Naive thymus-derived CD4-positive, alpha-beta T cell (primary cell): ENCODE measurements around the gene MYT1. TPM values are rescaled to one million over a fixed set of nuclear protein-coding genes. Genes with fewer than 3 reads are reported as not detected.

Source experiments
- ATAC-seq: fragments of 150-1000 bp; cut with Tn5 transposase; 2 replicates; pipeline ENCODE4 v1.10.0; 2021; ENCODE audit warnings: mild to moderate bottlenecking, moderate library complexity
- CTCF ChIA-PET: fragments of 350-600 bp; sonication (Branson Sonifier 250); formaldehyde crosslinking; loops from one replicate; lab custom pipeline; 2021; ENCODE audit warnings: antibody characterized with exemption; lab: Charles Lee
- POLR2A ChIA-PET: fragments of 350-600 bp; sonication (Branson Sonifier 250); formaldehyde crosslinking; loops from one replicate; lab custom pipeline; 2021; ENCODE audit warnings: antibody characterized with exemption, inconsistent platforms; lab: Charles Lee
- DNase-seq, 9 donors: peaks; one replicate each; pipeline versions ENCODE4 v3.0.0 to v3.0.0-alpha.2; 2020 to 2022; ENCODE audit warnings: mixed read lengths in 1 of 9
- H3K27ac ChIP-seq: one replicate; pipeline ENCODE4 v1.7.0; 2013; ENCODE audit warnings: mild to moderate bottlenecking, low read depth, low read length, moderate library complexity
- H3K27me3 ChIP-seq, 2 donors: one replicate each; pipeline ENCODE4 v1.7.0; 2013; ENCODE audit warnings: low read length in 2 of 2, mild to moderate bottlenecking in 2 of 2, moderate library complexity in 2 of 2; ENCODE audit not compliant: control insufficient read depth in 2 of 2, insufficient read depth in 2 of 2
- H3K36me3 ChIP-seq, 3 experiments: 1 replicate in 2 of 3; 2 replicates in 1 of 3; pipeline ENCODE4 v1.7.0; 2013; ENCODE audit warnings: low read length in 3 of 3, mild to moderate bottlenecking in 3 of 3, moderate library complexity in 1 of 3; ENCODE audit not compliant: insufficient read depth in 3 of 3, control insufficient read depth in 2 of 3
- H3K4me1 ChIP-seq, 2 donors: one replicate each; pipeline ENCODE4 v1.7.0; 2013; ENCODE audit warnings: low read length in 2 of 2, mild to moderate bottlenecking in 2 of 2, moderate library complexity in 1 of 2; ENCODE audit not compliant: control insufficient read depth in 2 of 2, insufficient read depth in 2 of 2
- H3K4me3 ChIP-seq: 2 replicates; pipeline ENCODE4 v1.7.0; 2013; ENCODE audit warnings: mild to moderate bottlenecking, low read length
- H3K9me3 ChIP-seq, 3 experiments: 1 replicate in 2 of 3; 2 replicates in 1 of 3; pipeline ENCODE4 v1.7.0; 2013; ENCODE audit warnings: low read length in 3 of 3; ENCODE audit not compliant: control insufficient read depth in 2 of 3
- H3K27ac Mint-ChIP-seq, 9 donors: one replicate each; pipeline ENCODE4 v1.8.0; 2020 to 2022; ENCODE audit warnings: mixed read lengths in 9 of 9, mild to moderate bottlenecking in 8 of 9, moderate library complexity in 5 of 9, inconsistent platforms in 2 of 9
- H3K27me3 Mint-ChIP-seq, 5 donors: one replicate each; pipeline ENCODE4 v1.8.0; 2021 to 2022; ENCODE audit warnings: mixed read lengths in 5 of 5, mild to moderate bottlenecking in 1 of 5
- H3K36me3 Mint-ChIP-seq, 5 donors: one replicate each; pipeline ENCODE4 v1.8.0; 2020 to 2022; ENCODE audit warnings: mixed read lengths in 5 of 5, mild to moderate bottlenecking in 3 of 5, inconsistent platforms in 1 of 5
- H3K4me1 Mint-ChIP-seq, 7 donors: one replicate each; pipeline ENCODE4 v1.8.0; 2020 to 2022; ENCODE audit warnings: mixed read lengths in 7 of 7, mild to moderate bottlenecking in 3 of 7, inconsistent platforms in 1 of 7
- H3K4me3 Mint-ChIP-seq, 10 donors: one replicate each; pipeline ENCODE4 v1.8.0; 2020 to 2022; ENCODE audit warnings: mild to moderate bottlenecking in 10 of 10, mixed read lengths in 10 of 10, moderate library complexity in 6 of 10, inconsistent platforms in 2 of 10
- H3K9me3 Mint-ChIP-seq, 11 donors: one replicate each; pipeline ENCODE4 v1.8.0; 2020 to 2022; ENCODE audit warnings: mixed read lengths in 11 of 11, mild to moderate bottlenecking in 4 of 11, inconsistent platforms in 1 of 11, moderate library complexity in 1 of 11
- intact Hi-C, 2 donors: fragments of 100-400 bp; cut with micrococcal nuclease; formaldehyde crosslinking; loops; one replicate each; pipeline ENCODE4 v1.15.1; 2023
- polyA plus RNA-seq, 2 donors: library from polyadenylated mRNA; unstranded; fragments of 300-500 nt; fragmentation: Illumina TruSeq; gene quantifications; one replicate each; pipeline ENCODE4 v1.2.3, GENCODE V29; 2021
- total RNA-seq, 6 experiments: library from RNA in 5 of 6; stranded (reverse) in 5 of 6; gene quantifications; 1 replicate in 5 of 6; 2 replicates in 1 of 6; pipeline ENCODE4 v1.2.3 and lab custom pipeline; 2021 to 2026

MYT1 gene
- total and polyA plus RNA-seq, 7 experiments from 2014 or later = not detected

GRCh38 chr20:64166721-64167615 is 2.7 kb downstream of the MYT1 start:
- H3K4me1 Mint-ChIP-seq = no peaks in the 10 kb centered on the region

DNA sequence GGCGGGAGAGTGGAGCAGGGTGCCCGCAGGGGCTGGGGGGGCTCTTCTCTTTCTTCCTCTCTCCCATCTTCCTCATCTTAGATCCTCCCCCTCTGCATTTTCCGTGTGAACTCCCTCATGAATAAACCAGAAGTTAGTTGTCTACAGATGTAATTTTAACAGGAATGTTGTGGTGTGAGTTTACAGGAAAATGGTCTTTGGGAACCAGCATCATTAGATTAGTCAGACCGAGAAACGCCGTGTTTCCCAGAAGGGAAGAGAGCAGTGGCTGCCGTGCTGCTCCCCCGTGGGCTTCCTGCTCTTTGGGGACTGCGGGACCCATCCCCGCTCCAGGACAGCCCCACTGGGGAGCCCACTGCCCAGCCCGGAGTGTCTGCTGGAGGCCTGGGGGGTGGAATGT is 3.4 kb downstream of the MYT1 start:
- no peaks in the 10 kb centered on the region for H3K4me1 ChIP-seq
- DNase-seq = no peak
- intact Hi-C loops = no loop called here
- no peak overlapping the region for H3K4me3 ChIP-seq
- H3K36me3 Mint-ChIP-seq = no peaks in the 10 kb centered on the region
- no peak for ATAC-seq
- POLR2A ChIA-PET = no interaction called here
- H3K4me1 Mint-ChIP-seq = no peaks in the 10 kb centered on the region
- no peaks in the 10 kb centered on the region for H3K9me3 Mint-ChIP-seq
- no peak overlapping the region for H3K4me3 Mint-ChIP-seq
- peaks cover 22 to 65% (median 60%) of the 10 kb centered on the region in 5 donors for H3K27me3 Mint-ChIP-seq
- no peaks in the 10 kb centered on the region for H3K27me3 ChIP-seq
- CTCF ChIA-PET = no interaction called here
- no peak overlapping the region for H3K27ac ChIP-seq
- no peak overlapping the region for H3K27ac Mint-ChIP-seq
- H3K36me3 ChIP-seq = no peaks in the 10 kb centered on the region
- H3K9me3 ChIP-seq = no peaks in the 10 kb centered on the region

More at GRCh38 chr20:64166721-64167615, 2.7 kb downstream of the MYT1 start:
- DNase-seq (no peak), ATAC-seq (no peak)
- Mint-ChIP-seq H3K27me3 (peaks cover 28 to 72% (median 67%) of the 10 kb centered on the region in 5 donors), H3K9me3 (no peaks in the 10 kb centered on the region), H3K36me3 (peaks cover 0 to under 1% (median 0%) of the 10 kb centered on the region in 5 donors), H3K27ac (no peak overlapping the region), H3K4me3 (no peak overlapping the region)
- CTCF ChIA-PET = no interaction called here
- Histone ChIP-seq H3K4me3 (no peak overlapping the region), H3K4me1 (no peaks in the 10 kb centered on the region), H3K27me3 (no peaks in the 10 kb centered on the region), H3K9me3 (no peaks in the 10 kb centered on the region), H3K36me3 (no peaks in the 10 kb centered on the region), H3K27ac (no peak overlapping the region)
- POLR2A ChIA-PET = no interaction called here
- intact Hi-C loops = no loop called here

GRCh38 chr20:64168381-64169090 is 4.3 kb downstream of the MYT1 start:
- H3K4me1 Mint-ChIP-seq = no peaks in the 10 kb centered on the region
- Histone ChIP-seq H3K4me3 (no peak overlapping the region), H3K9me3 (no peaks in the 10 kb centered on the region), H3K27ac (no peak overlapping the region), H3K36me3 (no peaks in the 10 kb centered on the region), H3K27me3 (no peaks in the 10 kb centered on the region), H3K4me1 (no peaks in the 10 kb centered on the region)
- DNase-seq (no peak), ATAC-seq (no peak)
- no peaks in the 10 kb centered on the region for H3K36me3 Mint-ChIP-seq
- H3K27ac Mint-ChIP-seq = no peak overlapping the region
- H3K4me3 Mint-ChIP-seq = no peak overlapping the region
- H3K9me3 Mint-ChIP-seq = no peaks in the 10 kb centered on the region
- ChIA-PET CTCF (no interaction called here), POLR2A (no interaction called here)
- H3K27me3 Mint-ChIP-seq = peaks cover 13 to 57% (median 56%) of the 10 kb centered on the region in 5 donors
- intact Hi-C loops = no loop called here

DNA sequence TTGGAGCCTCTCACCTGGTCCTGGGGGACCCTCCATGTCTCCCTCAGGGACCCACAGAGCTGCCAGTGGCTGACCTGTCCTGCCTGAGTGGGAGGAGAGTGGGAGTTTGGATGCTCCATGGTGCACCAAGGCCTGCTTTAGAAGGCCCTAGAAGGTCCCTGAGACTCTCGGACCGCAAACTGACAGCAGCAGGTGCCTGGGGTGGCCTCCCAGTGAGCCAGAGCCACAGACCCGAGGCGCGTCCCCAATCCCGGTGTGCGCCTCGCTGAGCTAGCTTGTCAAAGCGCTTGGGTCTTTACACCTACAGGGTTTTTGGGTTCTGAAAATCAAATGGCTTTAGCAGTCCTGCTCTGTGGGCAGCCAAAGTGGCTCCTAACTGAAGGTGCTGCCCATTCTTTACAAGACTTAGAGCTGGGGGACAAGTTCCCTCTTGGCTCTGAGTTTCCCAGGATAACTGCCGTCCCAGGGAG is 4.9 kb downstream of the MYT1 start:
- intact Hi-C loops = no loop called here
- CTCF ChIA-PET = interaction anchor here (0.6 kb wide), 1 partner anchor 732 kb away, joined by 3 read pairs; no protein-coding TSS in a partner anchor
- no peaks in the 10 kb centered on the region for H3K27me3 ChIP-seq
- no peaks in the 10 kb centered on the region for H3K4me1 ChIP-seq
- no peak overlapping the region for H3K4me3 Mint-ChIP-seq
- no peaks in the 10 kb centered on the region for H3K4me1 Mint-ChIP-seq
- H3K9me3 Mint-ChIP-seq = no peaks in the 10 kb centered on the region
- H3K36me3 Mint-ChIP-seq = no peaks in the 10 kb centered on the region
- H3K9me3 ChIP-seq = no peaks in the 10 kb centered on the region
- ATAC-seq (no peak), DNase-seq (no peak)
- no peaks in the 10 kb centered on the region for H3K36me3 ChIP-seq
- H3K4me3 ChIP-seq = no peak overlapping the region
- peaks cover 7 to 51% (median 51%) of the 10 kb centered on the region in 5 donors for H3K27me3 Mint-ChIP-seq
- no peak overlapping the region for H3K27ac ChIP-seq
- POLR2A ChIA-PET = no interaction called here
- no peak overlapping the region for H3K27ac Mint-ChIP-seq

- intact Hi-C loops = no loop called here
- no peaks in the 10 kb centered on the region for H3K36me3 ChIP-seq
- DNase-seq = no peak
- CTCF ChIA-PET = no interaction called here
- Mint-ChIP-seq H3K4me1 (no peaks in the 10 kb centered on the region), H3K9me3 (no peaks in the 10 kb centered on the region), H3K36me3 (no peaks in the 10 kb centered on the region), H3K27me3 (peaks cover 0 to 35% (median 31%) of the 10 kb centered on the region in 5 donors), H3K4me3 (no peak overlapping the region), H3K27ac (no peak overlapping the region)
- POLR2A ChIA-PET = no interaction called here
- H3K27ac ChIP-seq = no peak overlapping the region
- no peaks in the 10 kb centered on the region for H3K4me1 ChIP-seq
- no peak for ATAC-seq
- no peak overlapping the region for H3K4me3 ChIP-seq
- no peaks in the 10 kb centered on the region for H3K9me3 ChIP-seq
- H3K27me3 ChIP-seq = no peaks in the 10 kb centered on the region
Measured at GRCh38 chr20:64171211-64171610, 7.0 kb downstream of the MYT1 start.

- Histone ChIP-seq H3K36me3 (no peaks in the 10 kb centered on the region), H3K4me1 (no peaks in the 10 kb centered on the region), H3K9me3 (no peaks in the 10 kb centered on the region), H3K27me3 (no peaks in the 10 kb centered on the region), H3K4me3 (no peak overlapping the region), H3K27ac (no peak overlapping the region)
- peaks cover 0 to 25% (median 21%) of the 10 kb centered on the region in 5 donors for H3K27me3 Mint-ChIP-seq
- POLR2A ChIA-PET = no interaction called here
- no peak for DNase-seq
- no peak overlapping the region for H3K27ac Mint-ChIP-seq
- H3K36me3 Mint-ChIP-seq = no peaks in the 10 kb centered on the region
- CTCF ChIA-PET = no interaction called here
- no peaks in the 10 kb centered on the region for H3K4me1 Mint-ChIP-seq
- no peak overlapping the region for H3K4me3 Mint-ChIP-seq
- peaks cover 0 to 1% (median 0%) of the 10 kb centered on the region in 11 donors for H3K9me3 Mint-ChIP-seq
- no peak for ATAC-seq
- intact Hi-C loops = no loop called here
Measured at GRCh38 chr20:64173116-64173515, 8.9 kb downstream of the MYT1 start.
